SIG-M5 treated with dmso at 0.1 percent for 504 hours (cell line): ENCODE results near the gene TMCC2.
A peak's percentile ranks its signal among the peaks of the same experiment; 100 is the strongest.
"Not testable (repeated sequence)": the region's sequence is repeated elsewhere in the genome, so short reads cannot be mapped to it uniquely, and the experiment has no call there.

Experiments
- DNase-seq: peaks from one replicate; lab custom pipeline; 2025; ENCODE audit not compliant: unreplicated experiment; lab: John Stamatoyannopoulos, UW

TMCC2 gene, protein sequence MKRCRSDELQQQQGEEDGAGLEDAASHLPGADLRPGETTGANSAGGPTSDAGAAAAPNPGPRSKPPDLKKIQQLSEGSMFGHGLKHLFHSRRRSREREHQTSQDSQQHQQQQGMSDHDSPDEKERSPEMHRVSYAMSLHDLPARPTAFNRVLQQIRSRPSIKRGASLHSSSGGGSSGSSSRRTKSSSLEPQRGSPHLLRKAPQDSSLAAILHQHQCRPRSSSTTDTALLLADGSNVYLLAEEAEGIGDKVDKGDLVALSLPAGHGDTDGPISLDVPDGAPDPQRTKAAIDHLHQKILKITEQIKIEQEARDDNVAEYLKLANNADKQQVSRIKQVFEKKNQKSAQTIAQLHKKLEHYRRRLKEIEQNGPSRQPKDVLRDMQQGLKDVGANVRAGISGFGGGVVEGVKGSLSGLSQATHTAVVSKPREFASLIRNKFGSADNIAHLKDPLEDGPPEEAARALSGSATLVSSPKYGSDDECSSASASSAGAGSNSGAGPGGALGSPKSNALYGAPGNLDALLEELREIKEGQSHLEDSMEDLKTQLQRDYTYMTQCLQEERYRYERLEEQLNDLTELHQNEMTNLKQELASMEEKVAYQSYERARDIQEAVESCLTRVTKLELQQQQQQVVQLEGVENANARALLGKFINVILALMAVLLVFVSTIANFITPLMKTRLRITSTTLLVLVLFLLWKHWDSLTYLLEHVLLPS

DNA sequence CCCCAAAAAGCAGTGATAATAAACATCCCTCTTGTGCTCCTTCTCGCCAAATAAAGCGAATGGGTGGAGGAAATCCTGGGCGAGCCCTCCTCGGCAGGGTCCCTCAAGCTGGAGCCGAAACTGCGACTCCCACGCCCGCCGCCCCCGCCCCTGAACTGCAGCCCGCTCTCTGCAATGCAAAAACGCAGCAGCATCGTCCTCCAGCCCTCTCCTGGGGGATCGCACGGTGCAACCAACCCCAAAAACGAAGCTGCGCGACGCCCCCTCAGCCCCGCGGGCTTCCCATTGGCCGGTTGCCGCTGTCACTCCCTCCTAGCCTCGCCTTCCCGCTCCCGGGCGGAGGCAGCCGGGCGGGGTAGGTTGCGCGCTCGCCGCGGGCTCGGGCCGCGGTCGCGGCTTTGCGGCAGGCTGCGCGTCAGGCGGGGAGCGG lies at the start of gene TMCC2:
Gene TMCC2 (plus strand): TSS at position 363 of the 430 bp plus-strand sequence. CDS start 619 bp downstream, outside the sequence.
- peak; percentile 85 for DNase-seq

DNA sequence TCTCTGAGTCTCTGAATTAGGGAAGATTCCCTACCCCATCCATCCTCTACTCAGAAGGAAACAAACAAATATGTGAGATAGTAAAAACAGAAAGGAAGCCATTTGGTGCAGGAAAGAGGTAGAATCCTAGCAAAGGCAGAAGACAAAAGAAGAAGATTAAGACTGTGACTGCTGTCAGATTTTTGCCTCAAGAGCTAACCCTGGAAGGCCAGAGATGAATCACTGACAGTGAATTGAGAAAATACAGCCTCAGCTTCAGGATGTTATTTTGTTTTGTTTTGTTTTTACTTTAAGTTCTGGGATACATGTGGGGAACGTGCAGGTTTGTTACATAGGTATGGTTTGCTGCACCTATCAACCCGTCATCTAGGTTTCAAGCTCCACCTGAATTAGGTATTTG lies 47.9 kb upstream of the TMCC2 start:
- no peak for DNase-seq

DNA sequence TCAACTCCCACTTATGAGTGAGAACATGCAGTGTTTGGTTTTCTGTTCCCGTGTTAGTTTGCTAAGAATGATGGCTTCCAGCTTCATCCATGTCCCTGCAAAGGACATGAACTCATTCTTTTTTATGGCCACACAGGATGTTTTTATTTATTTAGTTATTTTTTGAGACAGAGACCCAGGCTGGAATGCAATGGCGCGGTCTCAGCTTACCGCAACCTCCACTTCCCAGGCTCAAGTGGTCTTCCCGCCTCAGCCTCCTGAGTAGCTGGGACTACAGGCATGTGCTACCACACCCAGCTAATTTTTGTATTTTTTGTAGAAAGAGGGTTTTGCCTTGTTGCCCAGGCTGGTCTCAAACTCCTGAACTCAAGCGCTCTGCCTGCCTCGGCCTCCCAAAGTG lies 47.4 kb upstream of the TMCC2 start:
- DNase-seq: not testable (repeated sequence)

DNA sequence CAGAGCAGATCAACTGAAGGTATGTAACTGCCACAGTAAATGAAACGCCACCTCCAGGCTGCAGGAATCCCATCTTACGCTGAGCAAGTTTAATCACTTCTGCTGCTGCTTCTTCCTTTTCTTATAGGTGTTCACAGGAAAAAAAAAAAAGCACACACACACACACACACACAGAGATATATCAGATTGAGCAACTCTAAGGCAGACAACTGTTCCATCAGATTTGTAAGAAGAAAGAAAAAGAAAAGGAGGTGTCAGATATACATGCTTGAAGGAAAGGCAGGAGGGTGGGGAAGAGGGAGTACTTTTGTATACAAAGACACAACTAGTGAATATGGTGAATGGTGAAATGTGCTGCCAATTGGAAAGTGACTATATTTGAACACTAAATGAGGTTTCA lies 44.8 kb upstream of the TMCC2 start:
- DNase-seq: no peak

DNA sequence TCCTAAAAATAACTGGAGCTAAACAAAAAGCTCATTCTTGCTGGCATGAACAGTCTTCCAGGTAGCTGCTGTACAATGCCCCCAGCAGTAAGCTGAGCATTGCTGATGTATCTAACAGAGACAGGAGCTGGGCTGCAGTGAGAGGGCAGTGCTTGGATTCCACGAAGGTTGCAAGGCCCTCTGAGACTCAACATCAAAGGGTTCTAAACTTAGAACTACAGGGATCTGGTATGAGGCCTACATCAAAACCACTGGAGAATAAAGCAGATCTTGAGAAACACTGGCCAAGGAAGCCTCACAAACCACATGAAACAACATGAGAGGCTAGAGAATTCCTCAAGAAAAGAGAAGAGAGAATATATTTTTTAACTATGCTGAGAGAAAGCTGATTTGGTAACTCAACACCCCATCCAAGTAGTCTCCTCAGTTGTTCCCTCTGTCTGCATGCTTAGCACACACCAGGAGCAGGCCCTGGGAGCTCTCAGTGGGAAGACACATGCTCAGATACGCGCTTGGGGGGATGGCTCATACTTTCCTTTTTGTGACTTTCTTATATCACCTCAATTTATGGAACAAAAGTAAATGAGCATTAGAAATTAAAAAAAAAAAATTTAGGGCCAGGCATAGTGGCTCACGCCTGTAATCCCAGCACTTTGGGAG lies 43.9 kb upstream of the TMCC2 start:
- no peak for DNase-seq

DNA sequence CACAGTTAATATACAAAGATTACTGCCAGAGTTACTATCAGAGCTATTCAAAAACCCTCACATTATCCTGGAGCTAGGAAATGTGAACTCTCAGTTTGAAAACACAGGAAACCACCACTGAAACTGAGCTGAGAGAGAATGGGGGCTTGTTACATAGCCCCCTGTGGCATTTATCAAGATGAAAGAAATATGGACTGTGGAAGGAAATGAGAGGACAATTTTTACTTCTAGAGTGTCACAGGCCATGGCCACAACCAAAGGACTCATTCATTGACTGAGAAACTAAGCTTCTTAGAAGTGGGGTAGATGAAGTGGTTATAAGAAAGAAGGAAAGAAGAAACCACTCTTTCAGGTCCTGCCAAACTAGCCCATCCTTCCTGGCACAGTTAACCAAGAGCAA lies 41.6 kb upstream of the TMCC2 start:
- no peak for DNase-seq

DNA sequence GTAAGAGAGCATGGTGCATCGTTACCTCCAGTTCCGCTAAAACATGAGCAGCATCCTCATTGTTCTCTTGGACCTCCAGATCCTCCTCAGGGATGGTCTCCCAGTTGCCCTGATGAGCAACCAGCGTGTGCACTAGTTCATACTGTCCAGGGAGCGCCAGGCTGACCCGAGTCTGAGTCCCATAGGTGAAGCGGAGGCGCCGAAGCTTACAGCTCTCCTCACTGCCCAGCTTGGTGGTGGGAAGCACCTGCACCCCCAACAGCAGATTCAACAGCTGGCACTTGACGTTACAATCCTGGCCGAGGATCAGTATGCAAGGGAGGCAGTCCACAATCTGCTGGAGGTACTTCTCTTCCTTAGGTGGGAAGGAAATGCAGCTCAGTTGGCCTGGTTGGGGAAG lies 40.3 kb upstream of the TMCC2 start:
- no peak for DNase-seq

DNA sequence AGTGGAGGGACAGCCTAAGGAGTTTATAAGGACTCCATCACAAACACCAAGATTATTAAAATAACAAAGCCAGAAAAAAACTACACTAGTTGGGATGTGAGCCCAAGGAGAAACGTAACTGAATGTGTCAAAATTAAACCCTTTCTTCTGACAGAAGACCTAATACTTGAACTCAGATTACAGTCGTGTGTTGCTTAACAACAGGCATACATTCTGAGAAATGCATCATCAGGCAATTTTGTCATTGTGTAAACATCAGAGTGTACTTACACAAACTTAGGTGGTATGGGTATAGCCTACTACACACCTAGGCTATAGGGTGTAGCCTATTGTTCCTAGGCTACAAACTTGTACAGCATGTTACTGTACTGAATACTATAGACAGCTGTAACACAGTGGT lies 39.6 kb upstream of the TMCC2 start:
- DNase-seq: no peak

DNA sequence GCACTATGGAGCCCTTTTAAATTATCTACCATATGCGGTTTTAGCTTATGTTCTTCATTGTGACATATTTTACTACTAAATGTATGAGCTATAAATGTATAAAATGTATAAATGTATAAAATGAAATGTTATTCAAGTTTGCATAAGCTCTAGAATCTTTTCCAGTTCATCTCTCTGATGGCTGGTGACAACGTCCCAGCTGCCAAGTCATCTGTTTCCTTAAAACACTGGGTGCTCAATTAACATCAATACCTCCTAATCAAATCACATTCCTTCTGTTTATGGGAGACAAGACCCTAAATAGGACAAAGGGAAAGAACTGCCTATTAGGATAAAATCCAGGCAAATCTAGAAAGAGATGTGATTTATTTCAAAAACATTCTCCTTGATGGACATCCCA lies 39.1 kb upstream of the TMCC2 start:
- DNase-seq: no peak

DNA sequence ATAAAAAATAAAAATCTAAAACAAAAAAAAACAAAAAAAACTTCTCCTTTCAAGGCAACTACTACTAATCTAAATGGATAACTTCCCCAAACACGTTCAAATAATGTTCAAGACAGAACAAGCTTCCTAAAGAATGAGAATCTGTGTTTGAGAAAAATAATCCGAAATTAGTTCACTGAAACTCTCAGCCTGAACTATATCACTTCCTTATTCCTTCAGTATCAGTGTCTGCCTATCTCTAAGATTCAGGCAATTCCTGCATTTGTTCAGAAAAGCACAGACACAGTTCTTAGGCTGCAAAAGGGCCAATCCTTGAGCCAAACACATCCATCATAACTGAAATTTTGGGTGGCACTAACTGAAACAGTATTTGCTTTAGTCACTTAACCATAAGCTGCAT lies 38.6 kb upstream of the TMCC2 start:
- no peak for DNase-seq

DNA sequence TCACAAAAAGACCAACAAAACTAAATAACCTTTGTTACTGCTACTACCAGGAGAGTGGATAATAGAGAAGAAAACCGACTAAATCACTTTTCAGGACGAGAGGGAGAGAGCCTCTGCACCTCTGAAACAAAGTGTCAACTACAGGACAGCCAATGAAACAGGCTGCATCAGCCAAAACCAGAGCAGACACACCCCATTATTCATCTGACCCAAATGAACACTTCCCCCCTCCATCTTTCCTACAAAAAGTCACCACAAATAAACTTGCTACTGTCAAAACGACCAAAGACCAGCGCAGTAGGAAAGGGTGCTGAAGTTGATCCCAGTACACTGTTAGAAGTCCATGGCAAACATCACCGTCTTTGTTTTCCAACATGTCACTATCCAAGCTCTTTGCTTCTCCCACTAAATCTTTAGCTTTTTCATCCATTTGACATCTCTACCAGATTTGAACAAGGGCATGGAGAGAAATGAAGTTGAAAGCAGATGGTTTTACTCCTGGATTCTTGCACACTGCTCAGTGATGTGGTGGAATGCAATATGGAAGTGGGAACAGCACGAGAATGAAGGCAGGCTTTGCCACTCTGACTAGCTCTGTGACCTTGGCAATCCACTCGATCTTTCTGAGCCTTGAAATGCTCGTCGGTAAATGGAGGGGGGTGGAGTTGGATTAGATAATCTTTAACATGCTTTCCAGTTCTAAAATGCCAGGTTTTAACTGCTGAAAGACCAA lies 36.7 kb upstream of the TMCC2 start:
- no peak for DNase-seq

DNA sequence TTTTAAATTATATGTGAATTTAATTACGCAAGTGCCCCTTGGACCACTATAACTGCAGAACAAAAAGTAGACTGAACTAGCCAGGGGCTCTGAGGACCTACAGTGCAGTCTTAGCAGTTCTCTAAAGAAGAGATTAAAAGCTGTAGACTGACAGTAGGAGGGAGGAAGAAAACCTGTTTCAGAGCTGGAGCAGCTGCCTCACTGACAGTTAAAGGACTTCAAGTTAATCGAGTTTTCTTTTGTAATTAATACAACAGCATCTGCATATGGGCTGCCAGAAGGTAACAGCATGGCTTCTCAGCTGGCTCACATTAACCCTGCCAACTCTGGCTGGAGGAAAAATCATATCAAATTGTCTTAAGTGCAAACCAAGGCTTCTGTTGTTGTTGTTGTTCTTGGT lies 36.1 kb upstream of the TMCC2 start:
- no peak for DNase-seq

DNA sequence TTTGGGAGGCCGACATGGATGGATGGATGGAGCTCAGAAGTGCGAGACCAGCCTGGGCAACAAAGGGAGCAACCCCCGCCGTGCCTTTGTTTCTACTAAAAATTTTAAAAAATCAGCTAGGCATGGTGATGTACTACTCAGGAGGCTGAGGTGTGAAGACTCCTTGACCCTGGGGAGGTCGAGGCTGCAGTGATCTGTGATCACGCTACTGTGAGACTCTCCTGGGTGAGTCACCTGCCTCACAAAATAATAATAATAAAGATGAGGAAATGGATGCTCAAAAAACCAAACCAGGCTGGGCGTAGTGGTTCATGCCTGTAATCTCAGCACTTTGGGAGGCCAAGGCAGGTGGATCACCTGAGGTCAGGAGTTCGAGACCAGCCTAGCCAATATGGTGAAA lies 35.5 kb upstream of the TMCC2 start:
- no peak for DNase-seq

DNA sequence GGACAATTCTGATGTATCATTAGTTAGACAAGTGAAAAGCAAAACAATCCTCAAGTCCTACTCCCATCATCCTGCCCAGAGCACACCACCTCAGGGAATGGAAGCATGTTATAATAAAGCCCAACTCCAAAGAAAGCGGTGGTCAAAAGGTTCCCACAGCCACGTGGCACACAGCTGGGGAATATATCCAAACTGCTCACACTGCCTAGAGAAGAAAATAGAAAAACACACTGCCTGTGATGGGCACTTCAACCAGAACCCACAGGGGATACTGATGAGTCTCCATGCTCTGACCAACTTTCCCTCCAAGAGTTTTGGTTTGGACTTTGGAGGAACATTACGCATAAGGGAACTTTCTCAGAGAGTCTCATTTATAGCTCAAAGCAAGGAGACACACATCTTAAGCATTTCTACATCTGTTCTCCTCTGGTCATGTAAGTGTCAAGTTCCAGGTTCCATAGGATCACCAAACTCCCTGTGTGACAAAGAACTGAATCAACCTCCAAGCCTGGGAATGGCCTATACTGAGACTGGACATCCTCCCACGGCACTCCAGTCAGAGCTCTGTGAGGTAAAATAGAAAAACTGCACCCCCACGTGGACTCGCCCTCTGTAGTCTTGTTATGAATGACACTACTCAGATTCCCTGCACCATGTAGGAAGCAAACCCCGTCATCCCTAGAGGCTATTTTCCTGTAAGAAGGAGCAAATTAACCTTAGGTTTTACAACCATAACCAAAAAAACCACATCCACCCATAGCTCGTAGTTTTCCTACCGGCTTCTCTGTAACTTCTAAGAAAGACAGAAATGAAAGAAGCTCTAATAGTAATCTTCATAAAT lies 28.4 kb upstream of the TMCC2 start:
- no peak for DNase-seq

DNA sequence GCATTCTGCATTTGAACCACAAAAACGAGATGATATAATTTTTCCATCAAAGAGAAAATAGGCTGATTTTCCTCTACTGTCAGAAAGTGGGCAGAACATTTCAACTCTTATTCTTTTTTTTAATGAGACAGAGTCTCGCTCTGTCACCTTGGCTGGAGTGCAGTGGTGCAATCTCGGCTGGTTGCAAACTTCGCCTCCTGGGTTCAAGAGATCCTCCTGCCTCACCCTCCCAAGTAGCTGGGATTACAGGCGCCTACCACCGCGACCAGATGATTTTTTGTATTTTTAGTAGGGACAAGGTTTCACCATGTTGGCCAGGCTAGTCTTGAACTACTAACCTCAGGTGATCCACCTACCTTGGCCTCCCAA lies 27.8 kb upstream of the TMCC2 start:
- no peak for DNase-seq

DNA sequence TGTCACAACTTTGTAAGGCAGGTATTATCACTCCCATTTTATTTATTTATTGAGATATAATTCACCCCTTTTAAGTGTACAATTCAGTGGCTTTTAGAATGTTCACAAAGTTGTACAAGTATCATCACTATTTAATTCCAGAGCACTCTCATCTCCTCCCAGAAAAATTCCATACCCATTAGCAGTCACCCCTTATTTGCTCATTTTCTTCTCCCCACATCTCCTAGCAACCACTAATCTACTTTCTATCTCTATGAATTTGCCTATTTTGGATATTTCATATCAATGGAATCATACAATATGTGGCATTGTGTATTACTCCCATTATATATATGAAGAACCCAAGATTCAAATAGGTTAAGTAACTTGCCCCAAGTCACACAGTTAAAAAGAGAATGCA lies 23.2 kb upstream of the TMCC2 start:
- DNase-seq: no peak

DNA sequence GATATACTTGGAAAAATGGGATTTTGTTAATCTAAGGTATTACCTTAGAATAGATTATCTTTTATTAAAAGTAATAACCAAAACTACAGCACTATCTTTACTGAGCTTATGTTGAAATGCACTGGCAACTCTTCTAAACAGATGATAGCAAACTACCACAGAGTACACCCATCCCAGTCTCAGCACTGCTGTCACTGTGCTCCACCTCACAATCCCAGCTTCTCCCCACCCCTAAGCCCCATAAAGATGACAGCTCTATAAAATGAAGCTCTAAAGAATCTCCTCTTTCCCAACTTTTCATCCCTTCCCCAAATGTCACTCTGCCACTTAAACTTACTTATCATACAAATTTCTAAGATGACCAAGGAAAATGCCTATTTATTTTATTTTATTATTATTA lies 22.7 kb upstream of the TMCC2 start:
- DNase-seq: no peak

DNA sequence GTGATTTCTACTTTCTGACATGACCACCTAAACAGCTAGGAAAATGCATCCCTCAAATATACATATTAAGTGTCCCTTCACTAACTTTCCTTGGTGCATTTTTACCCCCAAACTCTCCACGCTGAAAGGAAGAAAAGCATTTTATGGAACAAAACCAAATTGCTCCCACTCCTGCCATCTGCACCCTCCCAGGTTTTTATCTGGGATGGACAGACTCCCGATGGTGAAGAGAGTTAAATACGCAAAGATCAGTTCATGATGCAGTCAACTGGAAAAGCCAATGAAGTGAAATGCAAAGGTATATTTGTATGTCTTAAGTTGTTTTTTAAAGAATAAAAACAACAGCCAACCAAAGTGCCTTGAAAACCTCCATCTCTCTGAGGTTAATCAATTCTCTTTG lies 18.9 kb upstream of the TMCC2 start:
- no peak for DNase-seq

DNA sequence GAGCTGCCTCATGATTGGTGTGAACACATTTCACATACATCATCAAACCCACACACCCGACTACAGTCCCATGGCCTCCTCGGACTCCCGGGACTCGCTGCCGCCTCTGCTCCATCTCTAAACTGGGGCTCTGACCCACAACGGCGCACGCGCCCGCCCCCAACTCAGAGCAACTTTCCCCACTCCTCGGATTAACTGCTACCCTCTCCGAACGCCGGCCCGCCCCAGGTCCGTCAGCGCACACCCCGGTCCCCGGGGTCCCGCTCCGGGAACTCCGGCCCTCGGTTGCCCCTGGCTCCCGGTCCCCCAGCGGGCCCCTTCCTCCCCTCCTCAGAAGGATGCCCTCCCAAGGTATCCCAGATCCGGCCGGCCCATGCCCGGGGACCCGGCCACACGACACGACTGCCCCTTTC lies 17.0 kb upstream of the TMCC2 start:
- peak; percentile 32 for DNase-seq

DNA sequence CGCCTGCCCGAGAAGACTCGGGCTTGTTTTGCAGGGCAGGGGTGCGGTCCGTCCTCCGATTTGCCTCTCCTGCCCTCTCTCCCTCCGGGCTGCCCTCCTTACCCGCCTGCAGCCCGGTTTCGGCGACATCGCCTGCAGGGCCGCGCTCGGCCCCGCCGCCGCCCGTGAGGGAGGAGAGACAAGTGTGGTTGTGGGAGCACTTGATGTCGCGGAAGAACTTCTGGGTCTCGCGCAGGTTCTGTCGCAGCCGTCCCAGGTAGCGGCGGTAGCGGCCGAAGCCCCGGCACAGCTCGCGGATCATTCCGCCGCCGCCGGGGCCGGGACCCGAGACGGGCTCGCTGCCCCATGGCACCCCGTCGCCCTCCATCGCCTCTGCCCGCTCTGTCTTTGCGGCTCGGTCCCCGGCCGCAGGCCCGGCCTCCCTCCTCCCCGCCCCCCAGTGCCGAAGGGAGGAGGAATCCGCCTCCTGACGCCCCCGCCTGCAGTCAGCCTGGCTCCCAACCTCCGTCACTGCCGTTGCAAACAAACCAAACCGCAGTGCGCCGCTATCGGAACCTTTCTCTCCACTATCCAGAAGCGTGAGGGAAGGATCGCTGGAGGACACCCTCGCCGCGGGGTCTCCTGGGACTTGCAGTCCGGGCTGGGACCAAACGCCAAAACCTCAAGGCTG lies 16.4 kb upstream of the TMCC2 start, which contains the start of gene DSTYK:
Gene DSTYK (minus strand): TSS at position 534 of the 670 bp plus-strand sequence. CDS start 167 bp downstream, at position 367.
- peak; percentile 98 for DNase-seq
